OCI-LY3 (cell line): ENCODE measurements around the gene CDH4.

Source experiments
- EZH2phosphoT487 ChIP-seq: fragments of 200-600 bp; shearing (Covaris generic); IDR thresholded peaks from 2 replicates; pipeline ENCODE4 v1.6.1; 2018; ENCODE audit warnings: antibody characterized with exemption, mixed run types, low read depth
- TF ChIP-seq, protein P1 (sequence below): fragments of 200-600, 300-600 bp; sonication (generic); IDR thresholded peaks from 2 replicates; pipeline ENCODE4 v1.5.1; 2014; ENCODE audit warnings: antibody characterized with exemption, low read length, low read depth

- TF ChIP-seq, protein P1, sequence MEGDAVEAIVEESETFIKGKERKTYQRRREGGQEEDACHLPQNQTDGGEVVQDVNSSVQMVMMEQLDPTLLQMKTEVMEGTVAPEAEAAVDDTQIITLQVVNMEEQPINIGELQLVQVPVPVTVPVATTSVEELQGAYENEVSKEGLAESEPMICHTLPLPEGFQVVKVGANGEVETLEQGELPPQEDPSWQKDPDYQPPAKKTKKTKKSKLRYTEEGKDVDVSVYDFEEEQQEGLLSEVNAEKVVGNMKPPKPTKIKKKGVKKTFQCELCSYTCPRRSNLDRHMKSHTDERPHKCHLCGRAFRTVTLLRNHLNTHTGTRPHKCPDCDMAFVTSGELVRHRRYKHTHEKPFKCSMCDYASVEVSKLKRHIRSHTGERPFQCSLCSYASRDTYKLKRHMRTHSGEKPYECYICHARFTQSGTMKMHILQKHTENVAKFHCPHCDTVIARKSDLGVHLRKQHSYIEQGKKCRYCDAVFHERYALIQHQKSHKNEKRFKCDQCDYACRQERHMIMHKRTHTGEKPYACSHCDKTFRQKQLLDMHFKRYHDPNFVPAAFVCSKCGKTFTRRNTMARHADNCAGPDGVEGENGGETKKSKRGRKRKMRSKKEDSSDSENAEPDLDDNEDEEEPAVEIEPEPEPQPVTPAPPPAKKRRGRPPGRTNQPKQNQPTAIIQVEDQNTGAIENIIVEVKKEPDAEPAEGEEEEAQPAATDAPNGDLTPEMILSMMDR: no peak
- no peak for TF ChIP-seq EZH2phosphoT487
Measured at GRCh38 chr20:61303675-61304074, 51.6 kb downstream of the CDH4 start.
